WTC11 (cell line): ENCODE measurements around the gene CHRNA4. TPM values are rescaled to one million over a fixed set of nuclear protein-coding genes. Genes with fewer than 3 reads are reported as not detected.

Experiments
- ATAC-seq: fragments of 200-7000 bp; cut with Tn5 transposase; 2 replicates; pipeline ENCODE4 v1.10.0; 2021; ENCODE audit warnings: mild to moderate bottlenecking, moderate library complexity
- CTCF ChIA-PET: fragments of 300-600 bp; sonication (Branson Sonifier 250); formaldehyde crosslinking; loops from one replicate; lab custom pipeline; 2021; ENCODE audit warnings: antibody characterized with exemption; lab: Charles Lee
- POLR2A ChIA-PET: fragments of 350-600 bp; sonication (Branson Sonifier 250); formaldehyde crosslinking; loops from one replicate; lab custom pipeline; 2021; ENCODE audit warnings: antibody characterized with exemption; lab: Charles Lee
- DNase-seq: peaks from one replicate; pipeline ENCODE4 v3.0.0; 2021; ENCODE audit warnings: low spot score
- H3K27ac Mint-ChIP-seq: 2 replicates; pipeline ENCODE4 v1.8.0; 2021; ENCODE audit warnings: mixed read lengths
- H3K27me3 Mint-ChIP-seq: 2 replicates; pipeline ENCODE4 v1.8.0; 2021; ENCODE audit warnings: low read depth, mild to moderate bottlenecking, moderate library complexity, mixed read lengths
- H3K36me3 Mint-ChIP-seq: 2 replicates; pipeline ENCODE4 v1.8.0; 2021; ENCODE audit warnings: mixed read lengths
- H3K4me1 Mint-ChIP-seq: 2 replicates; pipeline ENCODE4 v1.8.0; 2022; ENCODE audit warnings: mixed read lengths
- H3K4me3 Mint-ChIP-seq: 2 replicates; pipeline ENCODE4 v1.8.0; 2021; ENCODE audit warnings: mild to moderate bottlenecking, moderate library complexity, mixed read lengths
- H3K9me3 Mint-ChIP-seq: 2 replicates; pipeline ENCODE4 v1.8.0; 2021; ENCODE audit warnings: mixed read lengths
- AR ChIP-seq: fragments of 250-450 bp; sonication (Bioruptor Pico); IDR thresholded peaks from 2 replicates; pipeline ENCODE4 v1.9.0; 2021; ENCODE audit warnings: mild to moderate bottlenecking
- ATF1 ChIP-seq: sonication (generic); formaldehyde crosslinking; IDR thresholded peaks from 2 replicates; pipeline ENCODE4 v1.8.1; 2023; ENCODE audit warnings: mild to moderate bottlenecking, moderate library complexity, missing genetic modification reagents
- CBFB ChIP-seq: sonication (generic); formaldehyde crosslinking; IDR thresholded peaks from 2 replicates; pipeline ENCODE4 v1.8.1; 2022; ENCODE audit warnings: mild to moderate bottlenecking, low read depth, missing genetic modification reagents
- CREB1 ChIP-seq: sonication (generic); formaldehyde crosslinking; IDR thresholded peaks from 2 replicates; pipeline ENCODE4 v1.8.0; 2023; ENCODE audit warnings: mild to moderate bottlenecking, missing genetic modification reagents
- EMX1 ChIP-seq: fragments of 250-450 bp; sonication (Bioruptor Pico); IDR thresholded peaks from 2 replicates; pipeline ENCODE4 v1.8.0; 2021; ENCODE audit warnings: mild to moderate bottlenecking
- FOXJ3 ChIP-seq: sonication (generic); formaldehyde crosslinking; IDR thresholded peaks from 2 replicates; pipeline ENCODE4 v1.9.0; 2021; ENCODE audit warnings: missing genetic modification reagents, mild to moderate bottlenecking, borderline replicate concordance
- HMGA2 ChIP-seq: fragments of 250-450 bp; sonication (Bioruptor Pico); IDR thresholded peaks from 2 replicates; pipeline ENCODE4 v1.4.0; 2021; ENCODE audit warnings: mild to moderate bottlenecking, moderate library complexity
- HMGXB4 ChIP-seq: sonication (generic); formaldehyde crosslinking; IDR thresholded peaks from 2 replicates; pipeline ENCODE4 v1.8.1; 2023; ENCODE audit warnings: mild to moderate bottlenecking, moderate library complexity, missing genetic modification reagents
- IRF1 ChIP-seq: sonication (generic); formaldehyde crosslinking; IDR thresholded peaks from 2 replicates; pipeline ENCODE4 v1.8.0; 2023; ENCODE audit warnings: missing genetic modification reagents
- JUN ChIP-seq: sonication (generic); formaldehyde crosslinking; IDR thresholded peaks from 2 replicates; pipeline ENCODE4 v1.8.0; 2023; ENCODE audit warnings: mild to moderate bottlenecking, missing genetic modification reagents
- MLX ChIP-seq: sonication (generic); formaldehyde crosslinking; IDR thresholded peaks from 2 replicates; pipeline ENCODE4 v1.8.1; 2023; ENCODE audit warnings: mild to moderate bottlenecking, missing genetic modification reagents, moderate library complexity
- MXD4 ChIP-seq: fragments of 250-450 bp; sonication (Bioruptor Pico); IDR thresholded peaks from 2 replicates; pipeline ENCODE4 v1.8.0; 2021; ENCODE audit warnings: mild to moderate bottlenecking, moderate library complexity, borderline replicate concordance
- MYBL2 ChIP-seq: sonication (generic); formaldehyde crosslinking; IDR thresholded peaks from 2 replicates; pipeline ENCODE4 v1.8.1; 2023; ENCODE audit warnings: mild to moderate bottlenecking, moderate library complexity, missing genetic modification reagents
- NFATC4 ChIP-seq: fragments of 250-450 bp; sonication (Bioruptor Pico); IDR thresholded peaks from 2 replicates; pipeline ENCODE4 v1.9.0; 2021; ENCODE audit warnings: mild to moderate bottlenecking
- NFE2L1 ChIP-seq: sonication (generic); formaldehyde crosslinking; IDR thresholded peaks from 2 replicates; pipeline ENCODE4 v1.8.1; 2023; ENCODE audit warnings: missing genetic modification reagents
- NFYB ChIP-seq: sonication (generic); formaldehyde crosslinking; conservative IDR thresholded peaks from 2 replicates; pipeline ENCODE4 v1.8.0; 2022; ENCODE audit warnings: low read depth, missing genetic modification reagents
- RORB ChIP-seq: fragments of 250-450 bp; sonication (Bioruptor Pico); IDR thresholded peaks from 2 replicates; pipeline ENCODE4 v1.9.0; 2021; ENCODE audit warnings: mild to moderate bottlenecking
- SMAD3 ChIP-seq: sonication (generic); formaldehyde crosslinking; IDR thresholded peaks from 2 replicates; pipeline ENCODE4 v1.8.0; 2022; ENCODE audit warnings: missing genetic modification reagents, mild to moderate bottlenecking, borderline replicate concordance
- SMAD4 ChIP-seq: sonication (generic); formaldehyde crosslinking; IDR thresholded peaks from 2 replicates; pipeline ENCODE4 v1.8.0; 2022; ENCODE audit warnings: mild to moderate bottlenecking, missing genetic modification reagents
- TCF7 ChIP-seq: sonication (generic); formaldehyde crosslinking; IDR thresholded peaks from 2 replicates; pipeline ENCODE4 v1.8.0; 2022; ENCODE audit warnings: mild to moderate bottlenecking, low read depth, missing genetic modification reagents, moderate library complexity
- TEAD1 ChIP-seq: sonication (generic); formaldehyde crosslinking; IDR thresholded peaks from 2 replicates; pipeline ENCODE4 v1.8.0; 2022; ENCODE audit warnings: mild to moderate bottlenecking, missing genetic modification reagents
- TP53 ChIP-seq: sonication (generic); formaldehyde crosslinking; IDR thresholded peaks from 2 replicates; pipeline ENCODE4 v1.8.1; 2023; ENCODE audit warnings: mild to moderate bottlenecking, missing genetic modification reagents
- ZNF138 ChIP-seq: sonication (generic); formaldehyde crosslinking; conservative IDR thresholded peaks from 2 replicates; pipeline ENCODE4 v1.8.1; 2022; ENCODE audit warnings: mild to moderate bottlenecking, moderate library complexity, missing genetic modification reagents
- ZNF317 ChIP-seq: sonication (generic); formaldehyde crosslinking; IDR thresholded peaks from 2 replicates; pipeline ENCODE4 v1.8.1; 2023; ENCODE audit warnings: low read depth, mild to moderate bottlenecking, moderate library complexity, missing genetic modification reagents, borderline replicate concordance
- total RNA-seq: library from RNA; stranded (reverse); gene quantifications from 3 replicates; pipeline ENCODE4 v1.2.3, GENCODE V29; 2021

CHRNA4 gene
- total RNA-seq, 1 experiment from 2014 or later, result 2.5 TPM

GRCh38 chr20:63408684-63409046 lies 47.5 kb upstream of the CHRNA4 start:
- Mint-ChIP-seq H3K4me1 (peaks cover 10% of the 10 kb centered on the region), H3K27me3 (no peaks in the 10 kb centered on the region), H3K27ac (peak overlapping the region; percentile 49; the same call in 1 of the 2 replicates), H3K9me3 (no peaks in the 10 kb centered on the region), H3K4me3 (no peak overlapping the region)
- CTCF ChIA-PET, result interaction anchor here (0.7 to 1.1 kb wide), 3 partner anchors 15 to 186 kb away, joined by 3 to 4 read pairs (median 4); no protein-coding TSS in a partner anchor
- DNase-seq (no peak), ATAC-seq (no peak)
- TF ChIP-seq ZNF317 (CRISPR knock-in tag), result no peak
- no peak for TF ChIP-seq NFATC4
- no peak for TF ChIP-seq ATF1 (CRISPR knock-in tag)
- no peak for TF ChIP-seq AR (CRISPR knock-in tag)
- TF ChIP-seq TCF7, result no peak
- TF ChIP-seq RORB (CRISPR knock-in tag), result no peak
- TF ChIP-seq SMAD4 (CRISPR knock-in tag), result no peak
- no peak for TF ChIP-seq NFE2L1 (CRISPR knock-in tag)
- no peak for TF ChIP-seq CBFB (CRISPR knock-in tag)
- no peak for TF ChIP-seq ZNF138 (CRISPR knock-in tag)
- no peak for TF ChIP-seq SMAD3
- TF ChIP-seq, all 79 proteins: peak for 0
- POLR2A ChIA-PET, result no interaction called here
- no peaks in the 10 kb centered on the region for H3K36me3 Mint-ChIP-seq

GRCh38 chr20:63407928-63408683 lies 47.0 kb upstream of the CHRNA4 start:
- ChIA-PET CTCF (no interaction called here), POLR2A (no interaction called here)
- Mint-ChIP-seq H3K36me3 (no peaks in the 10 kb centered on the region), H3K27me3 (no peaks in the 10 kb centered on the region), H3K9me3 (no peaks in the 10 kb centered on the region), H3K27ac (no peak overlapping the region), H3K4me3 (no peak overlapping the region), H3K4me1 (peaks cover 12% of the 10 kb centered on the region)
- no peak for ATAC-seq
- no peak for TF ChIP-seq TEAD1 (CRISPR knock-in tag)
- TF ChIP-seq ATF1 (CRISPR knock-in tag), result no peak
- TF ChIP-seq HMGXB4 (CRISPR knock-in tag), result no peak
- no peak for TF ChIP-seq TP53
- TF ChIP-seq JUN, result no peak
- no peak for TF ChIP-seq CBFB (CRISPR knock-in tag)
- no peak for TF ChIP-seq MLX (CRISPR knock-in tag)
- TF ChIP-seq SMAD3, result no peak
- no peak for TF ChIP-seq CREB1 (CRISPR knock-in tag)
- TF ChIP-seq EMX1 (CRISPR knock-in tag), result no peak
- no peak for TF ChIP-seq MXD4
- no peak for TF ChIP-seq MYBL2 (CRISPR knock-in tag)
- TF ChIP-seq HMGA2, result no peak
- TF ChIP-seq IRF1 (CRISPR knock-in tag), result no peak
- no peak for TF ChIP-seq NFYB (CRISPR knock-in tag)
- no peak for TF ChIP-seq FOXJ3 (CRISPR knock-in tag)
- no peak for DNase-seq
